Brain microvascular endothelial cell (primary cell): ENCODE measurements around the gene SPATA12.

Experiments
- DNase-seq: peaks from one replicate; pipeline ENCODE4 v3.0.0-alpha.2; 2020
- H3K27ac ChIP-seq: fragments of 250-450 bp; sonication (Bioruptor Pico); 2 replicates; pipeline ENCODE4 v1.5.1; 2020; ENCODE audit warnings: mild to moderate bottlenecking, moderate library complexity
- H3K27me3 ChIP-seq: fragments of 250-450 bp; sonication (Bioruptor Pico); replicated peaks from 2 replicates; pipeline ENCODE4 v1.5.1; 2020; ENCODE audit warnings: mild to moderate bottlenecking
- H3K36me3 ChIP-seq: fragments of 250-450 bp; sonication (Bioruptor Pico); replicated peaks from 2 replicates; pipeline ENCODE4 v1.5.1; 2020; ENCODE audit warnings: mild to moderate bottlenecking
- H3K4me3 ChIP-seq: 2 replicates; pipeline ENCODE4 v1.5.1; 2011; ENCODE audit warnings: low read depth, mild to moderate bottlenecking, control low read depth, low read length, moderate library complexity
- in situ Hi-C: cut with HindIII; loops from 2 replicates; pipeline ENCODE4 v1.10.0; 2017; ENCODE audit warnings: low sequenced_read_pairs, low pct_ligation_motif_present
- TF ChIP-seq, protein P1 (sequence below): IDR thresholded peaks from 2 replicates; pipeline ENCODE4 v1.5.1; 2011; ENCODE audit warnings: low read depth, mild to moderate bottlenecking, moderate library complexity, low read length, control low read depth, inconsistent platforms; ENCODE audit errors: missing control alignments

The SPATA12 gene

GRCh38 chr3:57086201-57086600 is 25.7 kb downstream of the SPATA12 start:
- no peak overlapping the region for H3K4me3 ChIP-seq
- no peak for DNase-seq
- TF ChIP-seq, protein P1, sequence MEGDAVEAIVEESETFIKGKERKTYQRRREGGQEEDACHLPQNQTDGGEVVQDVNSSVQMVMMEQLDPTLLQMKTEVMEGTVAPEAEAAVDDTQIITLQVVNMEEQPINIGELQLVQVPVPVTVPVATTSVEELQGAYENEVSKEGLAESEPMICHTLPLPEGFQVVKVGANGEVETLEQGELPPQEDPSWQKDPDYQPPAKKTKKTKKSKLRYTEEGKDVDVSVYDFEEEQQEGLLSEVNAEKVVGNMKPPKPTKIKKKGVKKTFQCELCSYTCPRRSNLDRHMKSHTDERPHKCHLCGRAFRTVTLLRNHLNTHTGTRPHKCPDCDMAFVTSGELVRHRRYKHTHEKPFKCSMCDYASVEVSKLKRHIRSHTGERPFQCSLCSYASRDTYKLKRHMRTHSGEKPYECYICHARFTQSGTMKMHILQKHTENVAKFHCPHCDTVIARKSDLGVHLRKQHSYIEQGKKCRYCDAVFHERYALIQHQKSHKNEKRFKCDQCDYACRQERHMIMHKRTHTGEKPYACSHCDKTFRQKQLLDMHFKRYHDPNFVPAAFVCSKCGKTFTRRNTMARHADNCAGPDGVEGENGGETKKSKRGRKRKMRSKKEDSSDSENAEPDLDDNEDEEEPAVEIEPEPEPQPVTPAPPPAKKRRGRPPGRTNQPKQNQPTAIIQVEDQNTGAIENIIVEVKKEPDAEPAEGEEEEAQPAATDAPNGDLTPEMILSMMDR, result no peak
- H3K27me3 ChIP-seq, result no peaks in the 10 kb centered on the region
- H3K27ac ChIP-seq, result no peak overlapping the region
- no peaks in the 10 kb centered on the region for H3K36me3 ChIP-seq
- in situ Hi-C loops, result no loop called here

DNA sequence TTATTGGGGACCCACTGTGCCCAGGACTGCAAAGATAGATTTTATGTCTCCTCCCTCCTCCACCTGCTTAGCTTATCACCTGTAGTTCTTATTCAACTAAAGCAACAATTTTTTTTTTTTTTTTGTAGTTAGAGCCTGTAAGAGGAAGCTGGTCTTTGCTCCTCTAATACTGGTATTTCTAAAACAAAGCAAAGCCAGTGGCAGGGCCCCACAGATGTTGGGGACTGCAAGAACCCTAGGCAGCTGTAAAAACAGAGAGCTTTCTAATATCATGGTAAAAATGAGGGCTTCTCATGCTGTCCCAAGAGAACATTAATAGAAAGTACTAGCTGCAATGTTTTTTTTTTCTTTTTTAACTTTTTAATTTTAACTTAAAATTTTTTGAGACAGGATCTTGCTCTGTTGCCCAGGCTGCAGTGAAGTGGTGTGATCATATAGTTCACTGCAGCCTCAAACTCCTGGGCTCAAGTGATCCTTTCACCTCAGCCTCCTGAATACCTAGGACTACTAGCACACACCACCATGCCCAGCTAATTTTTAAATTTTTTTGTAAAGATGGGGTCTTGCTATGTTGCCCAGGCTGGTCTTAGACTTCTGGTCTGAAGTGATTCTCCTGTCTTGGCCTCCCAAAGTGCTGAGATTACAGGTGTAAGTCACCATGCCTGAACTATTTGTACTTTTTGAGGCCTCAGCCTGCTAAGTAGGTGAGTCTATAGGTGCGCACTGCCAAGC is 27.1 kb downstream of the SPATA12 start:
- H3K27ac ChIP-seq, result no peak overlapping the region
- in situ Hi-C loops, result no loop called here

DNA sequence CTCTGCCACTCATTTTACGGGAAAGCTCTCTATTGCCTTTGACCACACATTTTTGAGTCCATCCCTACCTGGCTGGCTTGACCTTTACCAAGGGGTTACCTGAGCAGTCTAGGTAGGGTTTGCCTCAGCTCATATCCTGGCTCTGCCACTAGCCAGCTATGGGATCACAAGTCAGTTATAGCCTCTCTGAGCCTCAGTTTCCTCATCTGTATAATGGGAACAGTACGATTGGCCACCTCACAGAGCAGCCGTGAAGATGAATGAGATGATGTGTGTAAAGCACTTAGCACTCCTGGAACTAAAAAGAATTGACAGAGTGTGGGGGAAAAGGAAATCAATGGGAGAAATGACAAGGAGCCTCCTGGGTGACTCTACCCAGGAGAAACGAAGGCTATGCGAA is 28.0 kb downstream of the SPATA12 start:
- H3K36me3 ChIP-seq, result no peaks in the 10 kb centered on the region
- H3K4me3 ChIP-seq, result no peak overlapping the region
- H3K27ac ChIP-seq, result no peak overlapping the region
- in situ Hi-C loops, result no loop called here
- DNase-seq, result no peak
- TF ChIP-seq, protein P1, result no peak
- no peaks in the 10 kb centered on the region for H3K27me3 ChIP-seq

More for the DNA sequence above, 27.1 kb downstream of the SPATA12 start:
- Histone ChIP-seq H3K36me3 (no peaks in the 10 kb centered on the region), H3K27me3 (no peaks in the 10 kb centered on the region), H3K4me3 (no peak overlapping the region)
- TF ChIP-seq, protein P1, result no peak
- no peak for DNase-seq

DNA sequence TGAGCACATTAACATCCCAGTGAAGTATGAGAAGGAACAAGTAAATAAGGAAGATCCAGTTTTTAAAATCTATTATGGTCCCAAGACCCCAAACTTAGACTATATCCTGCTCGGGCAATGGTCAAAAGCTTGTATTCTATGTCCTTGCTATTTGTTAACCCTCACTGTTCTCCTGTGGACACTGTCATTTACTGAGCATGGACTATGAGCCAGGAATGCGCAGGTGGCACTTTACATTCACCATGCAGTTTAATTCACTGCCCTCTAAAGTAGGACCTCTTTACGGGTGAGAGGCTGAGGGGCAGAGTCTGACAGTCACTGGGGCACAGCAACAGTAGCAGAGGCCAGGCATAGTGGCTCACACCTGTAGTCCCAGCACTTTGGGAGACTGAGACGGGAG is 28.6 kb downstream of the SPATA12 start:
- no peak for DNase-seq
- Histone ChIP-seq H3K27me3 (no peaks in the 10 kb centered on the region), H3K36me3 (no peaks in the 10 kb centered on the region), H3K27ac (no peak overlapping the region), H3K4me3 (no peak overlapping the region)
- in situ Hi-C loops, result no loop called here
- TF ChIP-seq, protein P1, result no peak

- in situ Hi-C loops, result no loop called here
These were observed 31.2 kb downstream of the SPATA12 start for GRCh38 chr3:57091521-57092273.

More at GRCh38 chr3:57091521-57092273, 31.2 kb downstream of the SPATA12 start:
- H3K27ac ChIP-seq, result no peak overlapping the region
- DNase-seq, result peak; percentile 22
- no peak overlapping the region for H3K4me3 ChIP-seq
- TF ChIP-seq, protein P1, result no peak
- no peaks in the 10 kb centered on the region for H3K27me3 ChIP-seq
- no peaks in the 10 kb centered on the region for H3K36me3 ChIP-seq
